B cell (primary cell): ENCODE results near the gene TOMM34.

Experiments
- EZH2 ChIP-seq: IDR thresholded peaks from 2 replicates; pipeline ENCODE4 v1.6.1; 2012; ENCODE audit warnings: borderline replicate concordance, low read depth, mild to moderate bottlenecking, moderate library complexity, low read length; ENCODE audit not compliant: insufficient read depth, poor library complexity, severe bottlenecking
- TF ChIP-seq, protein P1 (sequence below): fragments of 200-600 bp; IDR thresholded peaks from one replicate; pipeline ENCODE4 v1.8.0; 2022; ENCODE audit warnings: antibody characterized with exemption, mild to moderate bottlenecking

DNA sequence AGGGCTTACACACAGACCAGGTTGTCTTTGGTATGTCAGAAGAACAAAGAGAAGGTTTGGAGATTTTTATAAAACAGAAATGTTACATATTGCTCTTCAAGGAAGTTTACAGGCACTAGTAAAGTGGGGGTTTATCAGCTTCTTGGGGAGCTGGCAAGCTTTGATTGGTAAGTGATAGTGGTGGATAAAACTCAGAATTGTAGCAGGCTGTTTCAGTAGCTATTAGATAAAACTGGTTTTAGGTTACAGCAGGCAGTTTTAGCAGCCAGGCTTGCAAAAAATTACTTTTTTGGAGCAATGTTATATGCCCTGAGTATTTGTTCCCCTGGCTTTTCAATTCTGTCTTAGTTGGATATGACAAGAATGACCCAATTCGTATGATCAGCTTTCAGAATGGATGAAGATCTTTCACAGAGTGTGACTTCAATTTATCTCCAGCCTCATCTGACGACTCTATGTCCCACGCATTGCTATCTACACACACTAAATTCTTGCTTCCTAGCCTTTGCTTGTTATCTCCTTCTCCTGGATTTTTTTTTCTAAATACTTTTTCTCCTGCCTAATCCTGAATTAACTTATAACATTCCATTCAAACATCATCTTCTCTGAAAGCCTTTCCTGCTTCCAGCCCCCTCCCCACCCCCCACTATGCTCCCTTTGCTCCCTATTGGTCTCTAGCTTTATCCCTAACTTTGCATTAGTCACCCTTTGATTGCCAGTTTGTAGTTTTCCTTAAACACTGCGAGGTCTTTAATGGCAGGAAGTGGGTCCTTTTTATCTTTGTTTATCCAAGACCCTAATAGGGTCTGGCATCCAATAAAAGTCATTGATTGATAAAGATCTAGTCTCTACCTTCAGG is 1.0 kb upstream of the TOMM34 start:
- TF ChIP-seq, protein P1, sequence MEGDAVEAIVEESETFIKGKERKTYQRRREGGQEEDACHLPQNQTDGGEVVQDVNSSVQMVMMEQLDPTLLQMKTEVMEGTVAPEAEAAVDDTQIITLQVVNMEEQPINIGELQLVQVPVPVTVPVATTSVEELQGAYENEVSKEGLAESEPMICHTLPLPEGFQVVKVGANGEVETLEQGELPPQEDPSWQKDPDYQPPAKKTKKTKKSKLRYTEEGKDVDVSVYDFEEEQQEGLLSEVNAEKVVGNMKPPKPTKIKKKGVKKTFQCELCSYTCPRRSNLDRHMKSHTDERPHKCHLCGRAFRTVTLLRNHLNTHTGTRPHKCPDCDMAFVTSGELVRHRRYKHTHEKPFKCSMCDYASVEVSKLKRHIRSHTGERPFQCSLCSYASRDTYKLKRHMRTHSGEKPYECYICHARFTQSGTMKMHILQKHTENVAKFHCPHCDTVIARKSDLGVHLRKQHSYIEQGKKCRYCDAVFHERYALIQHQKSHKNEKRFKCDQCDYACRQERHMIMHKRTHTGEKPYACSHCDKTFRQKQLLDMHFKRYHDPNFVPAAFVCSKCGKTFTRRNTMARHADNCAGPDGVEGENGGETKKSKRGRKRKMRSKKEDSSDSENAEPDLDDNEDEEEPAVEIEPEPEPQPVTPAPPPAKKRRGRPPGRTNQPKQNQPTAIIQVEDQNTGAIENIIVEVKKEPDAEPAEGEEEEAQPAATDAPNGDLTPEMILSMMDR = no peak
- TF ChIP-seq EZH2 = no peak
